Measurements from ENCODE around the gene PLB1.

DNA sequence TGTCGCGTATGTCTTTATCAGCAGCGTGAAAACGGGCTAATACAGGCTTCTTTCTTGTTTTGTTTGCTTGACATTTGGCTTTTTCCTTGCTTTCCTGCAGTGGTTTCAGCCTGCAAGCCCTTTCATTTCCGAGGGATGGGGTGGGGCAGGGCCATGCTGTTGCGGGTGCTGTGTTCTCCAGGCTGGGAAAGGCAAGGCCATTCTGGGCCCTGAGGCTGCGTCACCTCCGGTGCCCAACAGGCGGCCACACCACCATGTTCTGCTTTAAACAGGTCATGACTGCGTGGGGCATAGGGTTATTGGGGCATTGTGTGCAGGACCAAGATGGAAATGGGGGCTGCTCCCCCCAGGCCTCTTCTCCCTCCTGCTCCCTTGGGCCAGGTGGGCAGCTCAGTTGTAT lies 38.6 kb upstream of the PLB1 start:
- TF ChIP-seq EZH2 (IDR thresholded peaks at IDR 0.05) (no peak), POLR2AphosphoS5 (IDR thresholded peaks at IDR 0.05; ENCODE audit: borderline replicate concordance, low read depth, low read length) (no peak)
